H9 (cell line): ENCODE data around the gene PHF21B. TPM values are rescaled to one million over a fixed set of nuclear protein-coding genes. Genes with fewer than 3 reads are reported as not detected.

Experiments used
- DNase-seq: peaks from one replicate; pipeline ENCODE4 v3.0.0-alpha.2; 2017
- H2AFZ ChIP-seq: one replicate; pipeline ENCODE4 v1.6.1; 2013; ENCODE audit warnings: mild to moderate bottlenecking, low read length, control low read depth, moderate library complexity
- H2AK5ac ChIP-seq: 2 replicates; pipeline ENCODE4 v1.6.1; 2013; ENCODE audit warnings: low read length, control low read depth, mixed read lengths; ENCODE audit not compliant: insufficient read length
- H2BK120ac ChIP-seq: one replicate; pipeline ENCODE4 v1.6.1; 2013; ENCODE audit warnings: low read depth, mild to moderate bottlenecking, low read length, control low read depth, inconsistent platforms; ENCODE audit not compliant: poor library complexity, severe bottlenecking
- H2BK12ac ChIP-seq: 2 replicates; pipeline ENCODE4 v1.6.1; 2013; ENCODE audit warnings: low read length, control low read depth, mixed read lengths, low read depth; ENCODE audit not compliant: insufficient read length
- H2BK15ac ChIP-seq: 2 replicates; pipeline ENCODE4 v1.6.1; 2013; ENCODE audit warnings: low read depth, low read length, control low read depth
- H2BK20ac ChIP-seq: one replicate; pipeline ENCODE4 v1.6.1; 2013; ENCODE audit warnings: low read depth, mild to moderate bottlenecking, low read length, control low read depth, inconsistent platforms; ENCODE audit not compliant: poor library complexity, severe bottlenecking
- H2BK5ac ChIP-seq: 2 replicates; pipeline ENCODE4 v1.6.1; 2013; ENCODE audit warnings: low read length, control low read depth, mixed read lengths; ENCODE audit not compliant: insufficient read length
- H3K14ac ChIP-seq: 2 replicates; pipeline ENCODE4 v1.6.1; 2013; ENCODE audit warnings: low read length, control low read depth; ENCODE audit not compliant: insufficient read depth
- H3K18ac ChIP-seq: 2 replicates; pipeline ENCODE4 v1.6.1; 2013; ENCODE audit warnings: low read depth, mild to moderate bottlenecking, mixed read lengths, low read length, control low read depth; ENCODE audit not compliant: insufficient read length
- H3K23ac ChIP-seq: 2 replicates; pipeline ENCODE4 v1.6.1; 2013; ENCODE audit warnings: low read length, control low read depth, mixed read lengths, low read depth; ENCODE audit not compliant: insufficient read length
- H3K23me2 ChIP-seq: 2 replicates; pipeline ENCODE4 v1.6.1; 2013; ENCODE audit warnings: low read depth, mild to moderate bottlenecking, mixed read lengths, low read length, control low read depth; ENCODE audit not compliant: insufficient read length, poor library complexity, severe bottlenecking
- H3K27ac ChIP-seq: 2 replicates; pipeline ENCODE4 v1.5.1; 2013; ENCODE audit warnings: low read length, control low read depth, mixed read lengths, low read depth; ENCODE audit not compliant: insufficient read length
- H3K27me3 ChIP-seq: 2 replicates; pipeline ENCODE4 v1.6.1; 2013; ENCODE audit warnings: low read length, control low read depth, inconsistent platforms; ENCODE audit not compliant: insufficient read depth
- H3K4ac ChIP-seq: 2 replicates; pipeline ENCODE4 v1.6.1; 2013; ENCODE audit warnings: low read depth, mild to moderate bottlenecking, control low read depth, inconsistent platforms, low read length, moderate library complexity
- H3K4me1 ChIP-seq: 2 replicates; pipeline ENCODE4 v1.6.1; 2013; ENCODE audit warnings: low read length, control low read depth, inconsistent platforms; ENCODE audit not compliant: insufficient read depth
- H3K4me2 ChIP-seq: 2 replicates; pipeline ENCODE4 v1.6.1; 2013; ENCODE audit warnings: low read length, control low read depth, mixed read lengths; ENCODE audit not compliant: insufficient read length, insufficient read depth
- H3K56ac ChIP-seq: 2 replicates; pipeline ENCODE4 v1.6.1; 2013; ENCODE audit warnings: low read depth, mild to moderate bottlenecking, mixed read lengths, low read length, control low read depth; ENCODE audit not compliant: insufficient read length
- H3K79me1 ChIP-seq: 2 replicates; pipeline ENCODE4 v1.6.1; 2013; ENCODE audit warnings: low read depth, mild to moderate bottlenecking, moderate library complexity, low read length, control low read depth, inconsistent platforms; ENCODE audit not compliant: insufficient read depth, poor library complexity, severe bottlenecking
- H3K79me2 ChIP-seq: 2 replicates; pipeline ENCODE4 v1.6.1; 2013; ENCODE audit warnings: low read length, control low read depth, inconsistent platforms; ENCODE audit not compliant: insufficient read depth
- H3K9ac ChIP-seq: 2 replicates; pipeline ENCODE4 v1.6.1; 2013; ENCODE audit warnings: low read length, control low read depth, mixed read lengths; ENCODE audit not compliant: insufficient read length; ENCODE audit errors: extremely low read depth
- H3K9me3 ChIP-seq: one replicate; pipeline ENCODE4 v1.6.1; 2013; ENCODE audit warnings: low read depth, low read length, inconsistent platforms; ENCODE audit not compliant: control insufficient read depth
- H3T11ph ChIP-seq: one replicate; pipeline ENCODE4 v1.6.1; 2013; ENCODE audit warnings: mild to moderate bottlenecking, low read length, control low read depth, inconsistent platforms
- H4K20me1 ChIP-seq: one replicate; pipeline ENCODE4 v1.6.1; 2013; ENCODE audit not compliant: control insufficient read depth, insufficient read length, insufficient read depth
- H4K5ac ChIP-seq: 2 replicates; pipeline ENCODE4 v1.6.1; 2013; ENCODE audit warnings: low read depth, mild to moderate bottlenecking, mixed read lengths, low read length, control low read depth; ENCODE audit not compliant: insufficient read length
- H4K8ac ChIP-seq: replicated peaks from 2 replicates; pipeline ENCODE4 v1.6.1; 2013; ENCODE audit warnings: low read length, control low read depth, mixed read lengths, low read depth; ENCODE audit not compliant: insufficient read length
- H4K91ac ChIP-seq: 2 replicates; pipeline ENCODE4 v1.6.1; 2013; ENCODE audit warnings: low read depth, mild to moderate bottlenecking, moderate library complexity, mixed read lengths, low read length, control low read depth; ENCODE audit not compliant: insufficient read length
- H3K27ac Mint-ChIP-seq, 3 experiments: 2 replicates in 2 of 3; 3 replicates in 1 of 3; pipeline ENCODE4 v1.8.0; 2020 to 2021; ENCODE audit warnings: mixed read lengths in 3 of 3, mild to moderate bottlenecking in 1 of 3, moderate library complexity in 1 of 3
- H3K27me3 Mint-ChIP-seq: 2 replicates; pipeline ENCODE4 v1.8.0; 2021; ENCODE audit warnings: low read depth, mild to moderate bottlenecking, moderate library complexity, mixed read lengths
- H3K36me3 Mint-ChIP-seq, 3 experiments: 2 replicates in 2 of 3; 3 replicates in 1 of 3; pipeline ENCODE4 v1.8.0; 2020 to 2021; ENCODE audit warnings: low read depth in 3 of 3, mixed read lengths in 3 of 3; ENCODE audit not compliant: insufficient read depth in 1 of 3
- H3K4me1 Mint-ChIP-seq, 2 experiments: 2 replicates each; pipeline ENCODE4 v1.8.0; 2020; ENCODE audit warnings: mixed read lengths in 2 of 2
- H3K4me3 Mint-ChIP-seq, 2 experiments: 2 replicates in 1 of 2; 3 replicates in 1 of 2; pipeline ENCODE4 v1.8.0; 2020 to 2021; ENCODE audit warnings: mild to moderate bottlenecking in 2 of 2, mixed read lengths in 2 of 2, moderate library complexity in 1 of 2
- H3K9me3 Mint-ChIP-seq, 2 experiments: 2 replicates in 1 of 2; 3 replicates in 1 of 2; pipeline ENCODE4 v1.8.0; 2020; ENCODE audit warnings: mild to moderate bottlenecking in 2 of 2, mixed read lengths in 2 of 2, moderate library complexity in 1 of 2
- CTCF ChIP-seq: fragments of 200-600 bp; sonication (generic); conservative IDR thresholded peaks from 3 replicates; pipeline ENCODE4 v1.8.0; 2021; ENCODE audit warnings: antibody characterized with exemption, mild to moderate bottlenecking
- WGBS: extraction: QIAGEN DNeasy Blood & Tissue Kit; methylation state at CpG from one replicate; pipeline ENCODE4 v1.1.7; 2013; ENCODE audit warnings: missing lambda C conversion rate, low lambda C conversion rate, mixed read lengths; ENCODE audit not compliant: insufficient read length; ENCODE audit errors: extremely low coverage; 5-methylcytosine and 5-hydroxymethylcytosine counted together
- total RNA-seq: library from RNA; stranded (reverse); gene quantifications from 2 replicates; pipeline ENCODE4 v1.2.1, GENCODE V29; 2021

PHF21B gene
- total RNA-seq, 1 experiment from 2014 or later = 60.3 TPM

- Histone ChIP-seq H3T11ph (no peak overlapping the region), H3K23ac (no peak overlapping the region), H4K8ac (no peak overlapping the region), H4K20me1 (no peaks in the 10 kb centered on the region), H2BK20ac (no peak overlapping the region), H3K79me2 (no peaks in the 10 kb centered on the region), H2BK120ac (no peak overlapping the region), H3K23me2 (no peaks in the 10 kb centered on the region), H3K4me1 (no peaks in the 10 kb centered on the region), H3K79me1 (no peaks in the 10 kb centered on the region), H2BK5ac (no peak overlapping the region), H2AK5ac (no peak overlapping the region), H2BK12ac (no peak overlapping the region), H4K5ac (no peak overlapping the region), H3K27ac (no peak overlapping the region), H3K18ac (no peak overlapping the region), H2BK15ac (no peak overlapping the region), H3K9ac (no peak overlapping the region), H3K9me3 (no peaks in the 10 kb centered on the region), H2AFZ (no peak overlapping the region), H3K4ac (no peak overlapping the region), H3K56ac (no peak overlapping the region), H3K4me2 (no peak overlapping the region), H3K14ac (no peak overlapping the region), H4K91ac (no peak overlapping the region), H3K27me3 (no peaks in the 10 kb centered on the region)
- H3K27ac Mint-ChIP-seq = no peak overlapping the region
- no peaks in the 10 kb centered on the region; the same call in 1 of the 2 replicates for H3K27me3 Mint-ChIP-seq
- DNase-seq = no peak
- H3K4me1 Mint-ChIP-seq = peaks cover 0 to 4% of the 10 kb centered on the region in 2 experiments
- H3K9me3 Mint-ChIP-seq = peaks cover 0 to 7% of the 10 kb centered on the region in 2 experiments; a peak in 3 of 5 replicates
- WGBS = no CpG with 5 or more reads among the region's 14 CpGs
- H3K4me3 Mint-ChIP-seq = no peak overlapping the region
- H3K36me3 Mint-ChIP-seq = peaks cover 15 to 24% (median 20%) of the 10 kb centered on the region in 3 experiments
- TF ChIP-seq CTCF = no peak
Observed at GRCh38 chr22:44848296-44848741, 161.5 kb downstream of the PHF21B start.
